HG03025 (cell line): Measurements from ENCODE around the gene SNX24.
"Not testable (repeated sequence)": the region's sequence is repeated elsewhere in the genome, so short reads cannot be mapped to it uniquely, and the experiment has no call there.

Experiments used
- ATAC-seq: cut with Tn5 transposase; IDR thresholded peaks from one replicate; pipeline ENCODE4 v1.9.1; 2021; ENCODE audit warnings: mild to moderate bottlenecking, moderate library complexity; ENCODE audit not compliant: unreplicated experiment, low FRiP score

The SNX24 gene

GRCh38 chr5:122845229-122846050 is at the start of gene SNX24:
Gene SNX24, plus strand, starts transcription at chr5:122845613. Its CDS starts 21 bp downstream, at chr5:122845634.
- ATAC-seq = peak; percentile 80

GRCh38 chr5:122805481-122805880 is 39.9 kb upstream of the SNX24 start:
- no peak for ATAC-seq

GRCh38 chr5:122810405-122810804 is 35.0 kb upstream of the SNX24 start:
- no peak for ATAC-seq

GRCh38 chr5:122815218-122815767 is 30.1 kb upstream of the SNX24 start:
- no peak for ATAC-seq

GRCh38 chr5:122816756-122817155 is 28.7 kb upstream of the SNX24 start:
- no peak for ATAC-seq

GRCh38 chr5:122831984-122832383 is 13.4 kb upstream of the SNX24 start:
- ATAC-seq = no peak

- ATAC-seq = no peak
Measured at GRCh38 chr5:122835681-122836080, 9.7 kb upstream of the SNX24 start.

GRCh38 chr5:122836947-122837346 is 8.5 kb upstream of the SNX24 start:
- no peak for ATAC-seq

GRCh38 chr5:122839731-122840130 is 5.7 kb upstream of the SNX24 start:
- ATAC-seq = no peak

GRCh38 chr5:122842016-122842580 is 3.3 kb upstream of the SNX24 start:
- ATAC-seq = no peak

GRCh38 chr5:122844136-122844909 is 1.1 kb upstream of the SNX24 start:
- no peak for ATAC-seq

- peak; percentile 54 for ATAC-seq
Measured at GRCh38 chr5:122844910-122845228, 544 bp upstream of the SNX24 start.

- ATAC-seq = no peak
Measured at GRCh38 chr5:122846051-122846550, 688 bp downstream of the SNX24 start.

GRCh38 chr5:122847687-122848081 is 2.3 kb downstream of the SNX24 start:
- no peak for ATAC-seq

GRCh38 chr5:122849771-122850170 is 4.4 kb downstream of the SNX24 start:
- no peak for ATAC-seq

GRCh38 chr5:122857538-122857937 is 12.1 kb downstream of the SNX24 start:
- ATAC-seq = not testable (repeated sequence)

GRCh38 chr5:122858451-122858850 is 13.0 kb downstream of the SNX24 start:
- no peak for ATAC-seq

GRCh38 chr5:122863240-122863639 is 17.8 kb downstream of the SNX24 start:
- ATAC-seq = no peak

- ATAC-seq = no peak
Measured at GRCh38 chr5:122863721-122864120, 18.3 kb downstream of the SNX24 start.

GRCh38 chr5:122864400-122864799 is 19.0 kb downstream of the SNX24 start:
- ATAC-seq = no peak

- ATAC-seq = no peak
Measured at GRCh38 chr5:122864842-122865241, 19.4 kb downstream of the SNX24 start.
